ENCODE data around the gene CIRBP. TPM values are rescaled to one million over a fixed set of nuclear protein-coding genes. Genes with fewer than 3 reads are reported as not detected.

Gene CIRBP
- total and polyA plus RNA-seq, 9 of the 15 experiments (the other 6 are each of a cell fraction or from before 2014, with no cell fraction given) = 20.5 to 327 (median 176) TPM

DNA sequence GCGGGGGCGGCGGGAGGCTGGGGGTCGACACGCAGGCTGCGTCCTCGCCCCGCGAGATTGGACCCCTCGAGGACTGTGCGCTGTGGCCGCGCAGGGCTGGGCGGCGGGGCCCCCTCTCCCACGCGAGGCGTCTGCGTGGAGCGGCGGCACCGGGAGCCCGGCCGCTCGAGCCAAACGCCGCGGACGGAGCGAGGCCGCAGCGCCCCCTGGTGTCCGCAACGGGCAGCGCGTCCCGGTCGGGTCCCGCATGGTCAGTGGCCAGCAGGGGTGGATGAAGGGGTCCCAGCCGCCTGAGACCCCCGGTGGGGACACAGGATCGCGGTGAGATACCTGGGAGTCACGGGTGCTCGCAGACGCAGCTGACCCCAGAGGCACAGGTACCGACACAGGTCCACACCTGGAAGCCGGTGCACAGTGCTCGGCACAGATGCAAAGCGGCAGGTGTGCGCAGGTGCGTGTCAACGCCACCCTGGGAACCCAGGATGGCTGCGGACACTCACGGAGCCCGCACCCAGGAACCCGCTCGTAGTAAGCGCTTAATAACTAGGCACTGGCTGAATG lies 2.1 kb upstream of the CIRBP start (continued):
- TF ChIP-seq ZNF780A (CRISPR knock-in tag; IDR thresholded peaks at IDR 0.05) (no peak), TFAM (CRISPR knock-in tag; conservative IDR thresholded peaks at IDR 0.05) (no peak), ZNF3 (CRISPR knock-in tag; IDR thresholded peaks at IDR 0.05) (no peak), ZFPM2 (CRISPR knock-in tag; IDR thresholded peaks at IDR 0.05) (no peak), GATA2 (CRISPR knock-in tag; IDR thresholded peaks at IDR 0.05) (no peak), SAP30 (IDR thresholded peaks at IDR 0.05; ENCODE audit: borderline replicate concordance, insufficient read depth, low read depth, low read length, poor library complexity, severe bottlenecking) (peak; percentile 68), EP300 (IDR thresholded peaks at IDR 0.05; ENCODE audit: low read length) (no peak), KDM5B (IDR thresholded peaks at IDR 0.05; ENCODE audit: insufficient replicate concordance, low read depth, low read length) (no peak), PHF21A (IDR thresholded peaks at IDR 0.05; ENCODE audit: borderline replicate concordance, low read depth) (no peak), HDAC8 (tag; IDR thresholded peaks at IDR 0.05) (no peak), HMG20A (CRISPR knock-in tag; conservative IDR thresholded peaks at IDR 0.05) (no peak), POLR2H (tag; IDR thresholded peaks at IDR 0.05; ENCODE audit: low read depth) (no peak), ARHGAP35 (IDR thresholded peaks at IDR 0.05; ENCODE audit: partially characterized antibody) (no peak), BHLHE40 (IDR thresholded peaks at IDR 0.05; ENCODE audit: low read length) (0 out of 2 replicates have a peak, but pooled peaks have one; percentile 4)
- TF ChIP-seq, protein P1, sequence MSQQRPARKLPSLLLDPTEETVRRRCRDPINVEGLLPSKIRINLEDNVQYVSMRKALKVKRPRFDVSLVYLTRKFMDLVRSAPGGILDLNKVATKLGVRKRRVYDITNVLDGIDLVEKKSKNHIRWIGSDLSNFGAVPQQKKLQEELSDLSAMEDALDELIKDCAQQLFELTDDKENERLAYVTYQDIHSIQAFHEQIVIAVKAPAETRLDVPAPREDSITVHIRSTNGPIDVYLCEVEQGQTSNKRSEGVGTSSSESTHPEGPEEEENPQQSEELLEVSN (IDR thresholded peaks at IDR 0.05; ENCODE audit: borderline replicate concordance in 1 of 2, extremely low read depth in 1 of 2, insufficient read depth in 1 of 2, insufficient read length in 1 of 2, low read depth in 1 of 2, low read length in 1 of 2, poor library complexity in 1 of 2, severe bottlenecking in 1 of 2) = peak; percentile 11 to 61
- TF ChIP-seq, protein P2, sequence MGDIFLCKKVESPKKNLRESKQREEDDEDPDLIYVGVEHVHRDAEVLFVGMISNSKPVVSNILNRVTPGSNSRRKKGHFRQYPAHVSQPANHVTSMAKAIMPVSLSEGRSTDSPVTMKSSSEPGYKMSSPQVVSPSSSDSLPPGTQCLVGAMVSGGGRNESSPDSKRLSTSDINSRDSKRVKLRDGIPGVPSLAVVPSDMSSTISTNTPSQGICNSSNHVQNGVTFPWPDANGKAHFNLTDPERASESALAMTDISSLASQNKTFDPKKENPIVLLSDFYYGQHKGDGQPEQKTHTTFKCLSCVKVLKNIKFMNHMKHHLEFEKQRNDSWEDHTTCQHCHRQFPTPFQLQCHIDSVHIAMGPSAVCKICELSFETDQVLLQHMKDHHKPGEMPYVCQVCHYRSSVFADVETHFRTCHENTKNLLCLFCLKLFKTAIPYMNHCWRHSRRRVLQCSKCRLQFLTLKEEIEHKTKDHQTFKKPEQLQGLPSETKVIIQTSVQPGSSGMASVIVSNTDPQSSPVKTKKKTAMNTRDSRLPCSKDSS (IDR thresholded peaks at IDR 0.05; ENCODE audit: low read depth, partially characterized antibody) = no peak
- TF ChIP-seq, protein P3, sequence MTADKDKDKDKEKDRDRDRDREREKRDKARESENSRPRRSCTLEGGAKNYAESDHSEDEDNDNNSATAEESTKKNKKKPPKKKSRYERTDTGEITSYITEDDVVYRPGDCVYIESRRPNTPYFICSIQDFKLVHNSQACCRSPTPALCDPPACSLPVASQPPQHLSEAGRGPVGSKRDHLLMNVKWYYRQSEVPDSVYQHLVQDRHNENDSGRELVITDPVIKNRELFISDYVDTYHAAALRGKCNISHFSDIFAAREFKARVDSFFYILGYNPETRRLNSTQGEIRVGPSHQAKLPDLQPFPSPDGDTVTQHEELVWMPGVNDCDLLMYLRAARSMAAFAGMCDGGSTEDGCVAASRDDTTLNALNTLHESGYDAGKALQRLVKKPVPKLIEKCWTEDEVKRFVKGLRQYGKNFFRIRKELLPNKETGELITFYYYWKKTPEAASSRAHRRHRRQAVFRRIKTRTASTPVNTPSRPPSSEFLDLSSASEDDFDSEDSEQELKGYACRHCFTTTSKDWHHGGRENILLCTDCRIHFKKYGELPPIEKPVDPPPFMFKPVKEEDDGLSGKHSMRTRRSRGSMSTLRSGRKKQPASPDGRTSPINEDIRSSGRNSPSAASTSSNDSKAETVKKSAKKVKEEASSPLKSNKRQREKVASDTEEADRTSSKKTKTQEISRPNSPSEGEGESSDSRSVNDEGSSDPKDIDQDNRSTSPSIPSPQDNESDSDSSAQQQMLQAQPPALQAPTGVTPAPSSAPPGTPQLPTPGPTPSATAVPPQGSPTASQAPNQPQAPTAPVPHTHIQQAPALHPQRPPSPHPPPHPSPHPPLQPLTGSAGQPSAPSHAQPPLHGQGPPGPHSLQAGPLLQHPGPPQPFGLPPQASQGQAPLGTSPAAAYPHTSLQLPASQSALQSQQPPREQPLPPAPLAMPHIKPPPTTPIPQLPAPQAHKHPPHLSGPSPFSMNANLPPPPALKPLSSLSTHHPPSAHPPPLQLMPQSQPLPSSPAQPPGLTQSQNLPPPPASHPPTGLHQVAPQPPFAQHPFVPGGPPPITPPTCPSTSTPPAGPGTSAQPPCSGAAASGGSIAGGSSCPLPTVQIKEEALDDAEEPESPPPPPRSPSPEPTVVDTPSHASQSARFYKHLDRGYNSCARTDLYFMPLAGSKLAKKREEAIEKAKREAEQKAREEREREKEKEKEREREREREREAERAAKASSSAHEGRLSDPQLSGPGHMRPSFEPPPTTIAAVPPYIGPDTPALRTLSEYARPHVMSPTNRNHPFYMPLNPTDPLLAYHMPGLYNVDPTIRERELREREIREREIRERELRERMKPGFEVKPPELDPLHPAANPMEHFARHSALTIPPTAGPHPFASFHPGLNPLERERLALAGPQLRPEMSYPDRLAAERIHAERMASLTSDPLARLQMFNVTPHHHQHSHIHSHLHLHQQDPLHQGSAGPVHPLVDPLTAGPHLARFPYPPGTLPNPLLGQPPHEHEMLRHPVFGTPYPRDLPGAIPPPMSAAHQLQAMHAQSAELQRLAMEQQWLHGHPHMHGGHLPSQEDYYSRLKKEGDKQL (CRISPR knock-in tag; IDR thresholded peaks at IDR 0.05; ENCODE audit: borderline replicate concordance) = no peak
- TF ChIP-seq, protein P4, sequence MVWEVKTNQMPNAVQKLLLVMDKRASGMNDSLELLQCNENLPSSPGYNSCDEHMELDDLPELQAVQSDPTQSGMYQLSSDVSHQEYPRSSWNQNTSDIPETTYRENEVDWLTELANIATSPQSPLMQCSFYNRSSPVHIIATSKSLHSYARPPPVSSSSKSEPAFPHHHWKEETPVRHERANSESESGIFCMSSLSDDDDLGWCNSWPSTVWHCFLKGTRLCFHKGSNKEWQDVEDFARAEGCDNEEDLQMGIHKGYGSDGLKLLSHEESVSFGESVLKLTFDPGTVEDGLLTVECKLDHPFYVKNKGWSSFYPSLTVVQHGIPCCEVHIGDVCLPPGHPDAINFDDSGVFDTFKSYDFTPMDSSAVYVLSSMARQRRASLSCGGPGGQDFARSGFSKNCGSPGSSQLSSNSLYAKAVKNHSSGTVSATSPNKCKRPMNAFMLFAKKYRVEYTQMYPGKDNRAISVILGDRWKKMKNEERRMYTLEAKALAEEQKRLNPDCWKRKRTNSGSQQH (CRISPR knock-in tag; IDR thresholded peaks at IDR 0.05) = 0 out of 2 replicates have a peak, but pooled peaks have one; percentile 38

Data from K562 (cell line).